Measurements from ENCODE around the gene OR51G2. TPM values are rescaled to one million over a fixed set of nuclear protein-coding genes. Genes with fewer than 3 reads are reported as not detected.

OR51G2 gene
- total RNA-seq, 1 experiment from 2014 or later: not detected

DNA sequence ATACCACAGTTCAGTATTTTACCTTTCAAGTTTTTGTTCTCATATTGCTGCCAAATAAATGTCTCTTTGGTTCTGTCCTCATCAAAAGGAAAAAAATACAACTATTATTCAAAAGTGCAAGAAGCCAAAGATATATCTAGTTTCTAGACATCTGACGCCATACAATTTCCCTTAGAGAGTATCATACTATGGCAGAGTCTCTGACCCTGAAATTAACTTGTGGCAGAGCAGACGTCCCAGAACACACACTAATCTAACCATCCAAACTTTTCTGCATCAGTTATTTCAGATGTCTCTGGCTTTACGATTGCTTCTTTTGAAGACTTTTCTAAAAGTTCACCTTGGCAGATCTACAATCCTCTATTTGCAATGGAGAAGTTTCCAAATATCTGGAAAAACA, 34.8 kb downstream of the OR51G2 start:
- ChIA-PET CTCF (no interaction called here), POLR2A (ENCODE audit: unreplicated experiment) (no interaction called here)
- no peaks in the 10 kb centered on the region for H3K36me3 ChIP-seq (ENCODE audit: low read depth, low read length)
- ATAC-seq (no peak), DNase-seq (no peak)
- H3K4me1 ChIP-seq (ENCODE audit: insufficient read depth, low read length): no peaks in the 10 kb centered on the region
- H3K9me2 ChIP-seq (replicated peaks; ENCODE audit: low read length): no peaks in the 10 kb centered on the region
- H3K79me2 ChIP-seq (ENCODE audit: low read length): no peaks in the 10 kb centered on the region
- H3K9ac ChIP-seq (ENCODE audit: low read length): no peak overlapping the region
- no peaks in the 10 kb centered on the region for H4K20me1 ChIP-seq (ENCODE audit: low read length)
- no peak overlapping the region for H3K4me3 ChIP-seq (ENCODE audit: low read length)
- no peaks in the 10 kb centered on the region for H3F3A ChIP-seq (ENCODE audit: low read length, unreplicated experiment)
- no TSS peak for BruUV-seq (replicated peaks)
- H3K4me2 ChIP-seq (ENCODE audit: low read length): no peak overlapping the region
- no peaks in the 10 kb centered on the region for H3K9me3 ChIP-seq (ENCODE audit: low read length)
- intact Hi-C loops (cut with micrococcal nuclease): no loop called here
- TF ChIP-seq, protein P1, sequence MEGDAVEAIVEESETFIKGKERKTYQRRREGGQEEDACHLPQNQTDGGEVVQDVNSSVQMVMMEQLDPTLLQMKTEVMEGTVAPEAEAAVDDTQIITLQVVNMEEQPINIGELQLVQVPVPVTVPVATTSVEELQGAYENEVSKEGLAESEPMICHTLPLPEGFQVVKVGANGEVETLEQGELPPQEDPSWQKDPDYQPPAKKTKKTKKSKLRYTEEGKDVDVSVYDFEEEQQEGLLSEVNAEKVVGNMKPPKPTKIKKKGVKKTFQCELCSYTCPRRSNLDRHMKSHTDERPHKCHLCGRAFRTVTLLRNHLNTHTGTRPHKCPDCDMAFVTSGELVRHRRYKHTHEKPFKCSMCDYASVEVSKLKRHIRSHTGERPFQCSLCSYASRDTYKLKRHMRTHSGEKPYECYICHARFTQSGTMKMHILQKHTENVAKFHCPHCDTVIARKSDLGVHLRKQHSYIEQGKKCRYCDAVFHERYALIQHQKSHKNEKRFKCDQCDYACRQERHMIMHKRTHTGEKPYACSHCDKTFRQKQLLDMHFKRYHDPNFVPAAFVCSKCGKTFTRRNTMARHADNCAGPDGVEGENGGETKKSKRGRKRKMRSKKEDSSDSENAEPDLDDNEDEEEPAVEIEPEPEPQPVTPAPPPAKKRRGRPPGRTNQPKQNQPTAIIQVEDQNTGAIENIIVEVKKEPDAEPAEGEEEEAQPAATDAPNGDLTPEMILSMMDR (conservative IDR thresholded peaks at IDR 0.05; ENCODE audit: low read depth, low read length): no peak
- TF ChIP-seq EZH2phosphoT487 (IDR thresholded peaks at IDR 0.05; ENCODE audit: borderline replicate concordance, low read length) (no peak), EZH2 (IDR thresholded peaks at IDR 0.05; ENCODE audit: low read length, unreplicated experiment) (no peak)
- H2AFZ ChIP-seq (ENCODE audit: low read length): no peak overlapping the region
- H3K27me3 ChIP-seq (ENCODE audit: low read length): no peaks in the 10 kb centered on the region
- H3K27ac ChIP-seq (ENCODE audit: low read length): no peak overlapping the region

DNA sequence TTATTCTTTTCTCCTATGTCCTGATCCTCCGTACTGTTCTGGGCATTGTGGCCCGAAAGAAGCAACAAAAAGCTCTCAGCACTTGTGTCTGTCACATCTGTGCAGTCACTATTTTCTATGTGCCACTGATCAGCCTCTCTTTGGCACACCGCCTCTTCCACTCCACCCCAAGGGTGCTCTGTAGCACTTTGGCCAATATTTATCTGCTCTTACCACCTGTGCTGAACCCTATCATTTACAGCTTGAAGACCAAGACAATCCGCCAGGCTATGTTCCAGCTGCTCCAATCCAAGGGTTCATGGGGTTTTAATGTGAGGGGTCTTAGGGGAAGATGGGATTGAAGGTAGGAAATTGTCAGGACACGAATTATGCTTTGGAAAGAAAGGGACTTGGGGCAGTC, 36.6 kb downstream of the OR51G2 start:
- ATAC-seq: no peak
- intact Hi-C loops (cut with micrococcal nuclease): no loop called here

DNA sequence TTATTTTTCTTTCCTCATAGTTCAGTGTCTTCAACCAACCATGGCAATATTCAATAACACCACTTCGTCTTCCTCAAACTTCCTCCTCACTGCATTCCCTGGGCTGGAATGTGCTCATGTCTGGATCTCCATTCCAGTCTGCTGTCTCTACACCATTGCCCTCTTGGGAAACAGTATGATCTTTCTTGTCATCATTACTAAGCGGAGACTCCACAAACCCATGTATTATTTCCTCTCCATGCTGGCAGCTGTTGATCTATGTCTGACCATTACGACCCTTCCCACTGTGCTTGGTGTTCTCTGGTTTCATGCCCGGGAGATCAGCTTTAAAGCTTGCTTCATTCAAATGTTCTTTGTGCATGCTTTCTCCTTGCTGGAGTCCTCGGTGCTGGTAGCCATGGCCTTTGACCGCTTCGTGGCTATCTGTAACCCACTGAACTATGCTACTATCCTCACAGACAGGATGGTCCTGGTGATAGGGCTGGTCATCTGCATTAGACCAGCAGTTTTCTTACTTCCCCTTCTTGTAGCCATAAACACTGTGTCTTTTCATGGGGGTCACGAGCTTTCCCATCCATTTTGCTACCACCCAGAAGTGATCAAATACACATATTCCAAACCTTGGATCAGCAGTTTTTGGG, 37.2 kb downstream of the OR51G2 start, which contains the start of gene OR51T1:
OR51T1 (plus strand) TSS at position 41 of the 641 bp plus-strand sequence; CDS start at position 41, 0 bp downstream.
- no peak for DNase-seq
- Histone ChIP-seq H3K9me2 (replicated peaks; ENCODE audit: low read length) (no peaks in the 10 kb centered on the region), H3K4me1 (ENCODE audit: insufficient read depth, low read length) (no peaks in the 10 kb centered on the region), H3K9ac (ENCODE audit: low read length) (no peak within 1 kb of the TSS), H3K27me3 (ENCODE audit: low read length) (no peaks in the 10 kb centered on the region), H3K27ac (ENCODE audit: low read length) (no peak within 1 kb of the TSS), H3K4me2 (ENCODE audit: low read length) (no peak within 1 kb of the TSS), H4K20me1 (ENCODE audit: low read length) (no peaks in the 10 kb centered on the region), H3K9me3 (ENCODE audit: low read length) (no peaks in the 10 kb centered on the region), H2AFZ (ENCODE audit: low read length) (no peak within 1 kb of the TSS), H3K36me3 (ENCODE audit: low read depth, low read length) (no peaks in the 10 kb centered on the region), H3K79me2 (ENCODE audit: low read length) (no peaks in the 10 kb centered on the region), H3K4me3 (ENCODE audit: low read length) (no peak within 1 kb of the TSS), H3F3A (ENCODE audit: low read length, unreplicated experiment) (no peaks in the 10 kb centered on the region)
- BruUV-seq (replicated peaks): no TSS peak
- TF ChIP-seq, protein P1 (conservative IDR thresholded peaks at IDR 0.05; ENCODE audit: low read depth, low read length): no peak
- TF ChIP-seq EZH2 (IDR thresholded peaks at IDR 0.05; ENCODE audit: low read length, unreplicated experiment) (no peak), EZH2phosphoT487 (IDR thresholded peaks at IDR 0.05; ENCODE audit: borderline replicate concordance, low read length) (no peak)
- ATAC-seq: no peak
- intact Hi-C loops (cut with micrococcal nuclease): no loop called here
- CTCF ChIA-PET: no interaction called here
- POLR2A ChIA-PET (ENCODE audit: unreplicated experiment): no interaction called here

More for the DNA sequence above, 36.6 kb downstream of the OR51G2 start:
- no peaks in the 10 kb centered on the region for H3K36me3 ChIP-seq (ENCODE audit: low read depth, low read length)
- H3F3A ChIP-seq (ENCODE audit: low read length, unreplicated experiment): no peaks in the 10 kb centered on the region
- H3K9me3 ChIP-seq (ENCODE audit: low read length): no peaks in the 10 kb centered on the region
- H3K4me1 ChIP-seq (ENCODE audit: insufficient read depth, low read length): no peaks in the 10 kb centered on the region
- no peak overlapping the region for H3K4me3 ChIP-seq (ENCODE audit: low read length)
- no peak for TF ChIP-seq EZH2phosphoT487 (IDR thresholded peaks at IDR 0.05; ENCODE audit: borderline replicate concordance, low read length)
- TF ChIP-seq, protein P1 (conservative IDR thresholded peaks at IDR 0.05; ENCODE audit: low read depth, low read length): no peak
- no peak for TF ChIP-seq EZH2 (IDR thresholded peaks at IDR 0.05; ENCODE audit: low read length, unreplicated experiment)
- H3K27ac ChIP-seq (ENCODE audit: low read length): no peak overlapping the region
- H3K27me3 ChIP-seq (ENCODE audit: low read length): no peaks in the 10 kb centered on the region
- POLR2A ChIA-PET (ENCODE audit: unreplicated experiment): no interaction called here
- BruUV-seq (replicated peaks): no TSS peak
- H4K20me1 ChIP-seq (ENCODE audit: low read length): no peaks in the 10 kb centered on the region
- no peak overlapping the region for H2AFZ ChIP-seq (ENCODE audit: low read length)
- CTCF ChIA-PET: no interaction called here
- DNase-seq: no peak
- H3K4me2 ChIP-seq (ENCODE audit: low read length): no peak overlapping the region
- no peaks in the 10 kb centered on the region for H3K9me2 ChIP-seq (replicated peaks; ENCODE audit: low read length)
- no peak overlapping the region for H3K9ac ChIP-seq (ENCODE audit: low read length)
- no peaks in the 10 kb centered on the region for H3K79me2 ChIP-seq (ENCODE audit: low read length)

All from PC-3 (cell line).